GM19035 (cell line): ENCODE data around the gene UBAC2.
A peak's percentile ranks its signal among the peaks of the same experiment; 100 is the strongest.

Experiments
- ATAC-seq: cut with Tn5 transposase; IDR thresholded peaks from one replicate; pipeline ENCODE4 v1.9.1; 2021; ENCODE audit not compliant: unreplicated experiment

Gene UBAC2

GRCh38 chr13:99266827-99267226 is 66.2 kb downstream of the UBAC2 start:
- ATAC-seq = no peak

GRCh38 chr13:99267927-99268326 is 67.3 kb downstream of the UBAC2 start:
- no peak for ATAC-seq

GRCh38 chr13:99268822-99269221 is 68.2 kb downstream of the UBAC2 start:
- no peak for ATAC-seq

- peak; percentile 70 for ATAC-seq
These were observed 69.1 kb downstream of the UBAC2 start for GRCh38 chr13:99269627-99270241.

GRCh38 chr13:99270518-99270917 is 69.9 kb downstream of the UBAC2 start:
- ATAC-seq = no peak

GRCh38 chr13:99271249-99271648 is 70.6 kb downstream of the UBAC2 start:
- no peak for ATAC-seq

GRCh38 chr13:99272481-99272880 is 71.8 kb downstream of the UBAC2 start:
- ATAC-seq = no peak

- no peak for ATAC-seq
These were observed 72.5 kb downstream of the UBAC2 start for GRCh38 chr13:99273128-99273527.

- ATAC-seq = no peak
These were observed 74.4 kb downstream of the UBAC2 start for GRCh38 chr13:99275093-99275469.

GRCh38 chr13:99276706-99277105 is 76.1 kb downstream of the UBAC2 start:
- ATAC-seq = no peak

- no peak for ATAC-seq
These were observed 77.0 kb downstream of the UBAC2 start for GRCh38 chr13:99277629-99278028.

GRCh38 chr13:99278200-99278599 is 77.5 kb downstream of the UBAC2 start:
- no peak for ATAC-seq

- no peak for ATAC-seq
These were observed 78.2 kb downstream of the UBAC2 start for GRCh38 chr13:99278843-99279242.

GRCh38 chr13:99279637-99280036 is 79.0 kb downstream of the UBAC2 start:
- ATAC-seq = no peak

- ATAC-seq = no peak
These were observed 79.5 kb downstream of the UBAC2 start for GRCh38 chr13:99280166-99280565.

GRCh38 chr13:99281811-99282263 is 81.2 kb downstream of the UBAC2 start:
- peak; percentile 78 for ATAC-seq

GRCh38 chr13:99282264-99283231 is 81.9 kb downstream of the UBAC2 start:
- peak; percentile 69 for ATAC-seq

GRCh38 chr13:99285432-99286182 is 85.0 kb downstream of the UBAC2 start:
- ATAC-seq = no peak

GRCh38 chr13:99287551-99287950 is 86.9 kb downstream of the UBAC2 start:
- ATAC-seq = peak; percentile 5

GRCh38 chr13:99288089-99288488 is 87.4 kb downstream of the UBAC2 start:
- ATAC-seq = peak; percentile 82

- ATAC-seq = no peak
These were observed 88.6 kb downstream of the UBAC2 start for GRCh38 chr13:99289271-99289670.
